HepG2 (cell line): ENCODE data around the gene CTPS2. TPM values are rescaled to one million over a fixed set of nuclear protein-coding genes. Genes with fewer than 3 reads are reported as not detected.
"Not testable (repeated sequence)": the region's sequence is repeated elsewhere in the genome, so short reads cannot be mapped to it uniquely, and the experiment has no call there.

Experiments used
- ATAC-seq: fragments of 200-7000 bp; cut with Tn5 transposase; 3 replicates; pipeline ENCODE4 v1.9.1; 2020; ENCODE audit warnings: mild to moderate bottlenecking, moderate library complexity
- BruUV-seq: library from RNA; stranded (reverse); fragments of 400-500 nt; replicated peaks from 2 replicates; lab custom pipeline; 2021; lab: Mats Ljungman, UMichigan
- CTCF ChIA-PET: fragments of 300-600 bp; formaldehyde crosslinking; extraction: SDS; loops from one replicate; lab custom pipeline; 2021; ENCODE audit warnings: low total read pairs, inconsistent platforms, low intra/inter-chr PET ratio; lab: Yijun Ruan, JAX
- POLR2A ChIA-PET: fragments of 350-600 bp; sonication (Branson Sonifier 250); formaldehyde crosslinking; loops from one replicate; lab custom pipeline; 2020; ENCODE audit warnings: antibody characterized with exemption, inconsistent platforms; lab: Yijun Ruan, JAX
- DNase-seq: peaks from one replicate; pipeline ENCODE4 v3.0.0-alpha.2; 2015; ENCODE audit warnings: low spot score
- FAIRE-seq: peaks from 3 replicates; lab custom pipeline; 2011; peaks lifted over from hg19 to GRCh38; lab: Jason Lieb, UNC
- H2AFZ ChIP-seq: one replicate; pipeline ENCODE4 v1.6.1; 2011; ENCODE audit warnings: low read length, inconsistent platforms
- H3K27ac ChIP-seq: fragments of 300-600 bp; 3 replicates; pipeline ENCODE4 v1.8.0; 2011; ENCODE audit warnings: mixed run types, mild to moderate bottlenecking, mixed read lengths, low read length, inconsistent platforms; ENCODE audit not compliant: insufficient read depth; ENCODE audit errors: extremely low read length
- H3K27me3 ChIP-seq, 2 experiments: fragments of 200-600 bp in 1 of 2; 2 replicates in 1 of 2; 3 replicates in 1 of 2; pipeline versions ENCODE4 v1.6.0 to v1.8.0; 2011; ENCODE audit warnings: low read length in 2 of 2, mild to moderate bottlenecking in 2 of 2, moderate library complexity in 2 of 2, inconsistent platforms in 1 of 2; ENCODE audit not compliant: insufficient read depth in 2 of 2, control insufficient read depth in 1 of 2
- H3K36me3 ChIP-seq, 2 experiments: fragments of 200-600 bp in 1 of 2; replicated peaks in 1 of 2; 2 replicates in 1 of 2; 3 replicates in 1 of 2; pipeline versions ENCODE4 v1.5.1 to v1.8.0; 2011; ENCODE audit warnings: low read length in 2 of 2, inconsistent platforms in 1 of 2; ENCODE audit not compliant: insufficient read depth in 2 of 2, control insufficient read depth in 1 of 2
- H3K4me1 ChIP-seq: 2 replicates; pipeline ENCODE4 v1.5.1; 2012; ENCODE audit warnings: low read length, inconsistent platforms; ENCODE audit not compliant: insufficient read depth
- H3K4me2 ChIP-seq: 2 replicates; pipeline ENCODE4 v1.6.0; 2011; ENCODE audit warnings: low read depth, low read length, inconsistent platforms
- H3K4me3 ChIP-seq, 3 experiments: fragments of 200-600 bp in 1 of 3; sonication (generic), shearing (Covaris generic) in 1 of 3; replicated peaks in 1 of 3; 2 replicates each; pipeline ENCODE4 v1.5.1; 2011 to 2016; ENCODE audit warnings: low read length in 3 of 3, inconsistent platforms in 2 of 3, low read depth in 2 of 3, mild to moderate bottlenecking in 2 of 3, control low read depth in 1 of 3, mixed read lengths in 1 of 3; ENCODE audit not compliant: insufficient read depth in 1 of 3
- H3K79me2 ChIP-seq: one replicate; pipeline ENCODE4 v1.6.1; 2011; ENCODE audit warnings: low read length, inconsistent platforms; ENCODE audit not compliant: insufficient read depth
- H3K9ac ChIP-seq: 2 replicates; pipeline ENCODE4 v1.6.0; 2011; ENCODE audit warnings: mild to moderate bottlenecking, low read depth, low read length, inconsistent platforms; ENCODE audit not compliant: insufficient read depth
- H3K9me3 ChIP-seq: 2 replicates; pipeline ENCODE4 v1.5.1; 2012; ENCODE audit warnings: mild to moderate bottlenecking, low read length
- H4K20me1 ChIP-seq: 2 replicates; pipeline ENCODE4 v1.6.0; 2011; ENCODE audit warnings: inconsistent platforms, mild to moderate bottlenecking, low read length, moderate library complexity; ENCODE audit not compliant: insufficient read depth
- FIP1L1 ChIP-seq: fragments of 200-400 bp; formaldehyde crosslinking; IDR thresholded peaks from 2 replicates; pipeline ENCODE4 v1.6.1; 2018; ENCODE audit warnings: low read depth, mild to moderate bottlenecking, low read length, moderate library complexity, borderline replicate concordance; ENCODE audit not compliant: insufficient read depth
- ZNF205 ChIP-seq: IDR thresholded peaks from 2 replicates; pipeline ENCODE4 v1.6.1; 2018; ENCODE audit warnings: missing biosample characterization, missing genetic modification reagents
- WGBS: methylation state at CpG from one replicate; pipeline ENCODE4 v1.1.6; 2017; ENCODE audit warnings: low lambda C conversion rate; 5-methylcytosine and 5-hydroxymethylcytosine counted together
- in situ Hi-C: cut with HindIII; loops from 2 replicates; pipeline ENCODE4 v1.10.0; 2017; ENCODE audit warnings: low pct_unique_long_range_greater_than_20kb; ENCODE audit not compliant: extremely low pct_ligation_motif_present
- intact Hi-C: fragments of 100-400 bp; cut with micrococcal nuclease; formaldehyde crosslinking; loops from one replicate; pipeline ENCODE4 v1.10.0; 2022; ENCODE audit not compliant: unreplicated experiment
- polyA plus RNA-seq, 8 experiments: library from polyadenylated mRNA; depleted of rRNA in 3 of 8; stranded (reverse) in 7 of 8; unstranded in 1 of 8; fragments of >200 nt; fragmentation: Illumina TruSeq in 4 of 8; extraction: Trizol in 4 of 8; gene quantifications; 2 replicates each; pipeline versions ENCODE4 v1.2.1 to v1.2.3, GENCODE V29; 2011 to 2016; ENCODE audit warnings: low read depth in 4 of 8, missing spikeins in 1 of 8, mixed read lengths in 1 of 8; ENCODE audit not compliant: insufficient read depth in 1 of 8
- total RNA-seq, 5 experiments: library from RNA; depleted of rRNA; stranded (reverse); fragments of >200 nt; fragmentation: Illumina TruSeq; extraction: Trizol; gene quantifications; 2 replicates each; pipeline ENCODE4 v1.2.3, GENCODE V29; 2016; ENCODE audit warnings: low read depth in 1 of 5
- TF ChIP-seq, protein P1 (sequence below): sonication (generic); formaldehyde crosslinking; IDR thresholded peaks from 2 replicates; pipeline ENCODE4 v1.9.0; 2021; ENCODE audit warnings: mild to moderate bottlenecking, missing genetic modification reagents

Gene CTPS2
- total and polyA plus RNA-seq, 2 of the 13 experiments (the other 11 are each of a cell fraction or from before 2014, with no cell fraction given), result 10.3 to 26.1 TPM

DNA sequence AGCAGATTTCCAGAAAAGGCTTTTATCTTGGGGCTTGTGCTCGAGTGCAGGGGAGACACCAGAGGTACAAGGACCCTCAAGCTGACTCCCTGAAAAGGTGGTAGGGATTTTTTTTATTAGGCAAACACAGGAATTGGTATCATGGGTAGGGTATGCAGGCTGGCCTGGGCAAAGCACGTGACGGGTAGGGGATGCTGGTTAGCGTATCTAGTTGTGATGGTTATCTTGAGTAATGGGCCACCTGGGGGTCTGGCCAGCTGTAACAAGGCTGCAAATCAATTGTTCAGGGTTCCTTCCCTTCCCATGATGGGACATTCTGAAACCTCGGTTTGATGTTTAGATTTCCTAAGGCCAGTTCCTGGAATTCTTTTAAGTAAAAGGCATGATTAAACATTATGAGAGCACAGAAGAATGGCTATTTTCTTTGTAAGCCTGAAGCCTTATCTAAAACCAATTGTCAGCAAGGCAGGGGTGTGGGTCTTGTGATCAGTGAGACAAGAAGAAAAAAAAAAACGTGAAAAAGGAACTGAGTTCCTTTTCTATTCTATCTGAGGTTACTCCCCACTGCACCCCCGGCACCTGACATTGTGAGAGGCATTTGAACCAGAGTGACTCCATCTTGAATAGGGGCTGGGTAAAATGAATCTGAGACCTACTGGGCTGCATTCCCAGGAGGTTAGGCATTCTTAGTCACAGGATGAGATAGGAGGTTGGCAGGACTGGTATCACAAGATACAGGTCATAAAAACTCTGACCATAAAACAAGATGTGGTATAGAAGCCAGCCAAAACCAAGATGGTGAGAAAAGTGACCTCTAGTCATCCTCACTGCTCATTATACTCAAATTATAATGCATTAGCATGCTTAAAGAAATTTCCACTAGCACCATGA is 126.7 kb downstream of the CTPS2 start (continued):
- TF ChIP-seq FIP1L1 (no peak), ZNF205 (CRISPR knock-in tag) (no peak)
- TF ChIP-seq, protein P1, sequence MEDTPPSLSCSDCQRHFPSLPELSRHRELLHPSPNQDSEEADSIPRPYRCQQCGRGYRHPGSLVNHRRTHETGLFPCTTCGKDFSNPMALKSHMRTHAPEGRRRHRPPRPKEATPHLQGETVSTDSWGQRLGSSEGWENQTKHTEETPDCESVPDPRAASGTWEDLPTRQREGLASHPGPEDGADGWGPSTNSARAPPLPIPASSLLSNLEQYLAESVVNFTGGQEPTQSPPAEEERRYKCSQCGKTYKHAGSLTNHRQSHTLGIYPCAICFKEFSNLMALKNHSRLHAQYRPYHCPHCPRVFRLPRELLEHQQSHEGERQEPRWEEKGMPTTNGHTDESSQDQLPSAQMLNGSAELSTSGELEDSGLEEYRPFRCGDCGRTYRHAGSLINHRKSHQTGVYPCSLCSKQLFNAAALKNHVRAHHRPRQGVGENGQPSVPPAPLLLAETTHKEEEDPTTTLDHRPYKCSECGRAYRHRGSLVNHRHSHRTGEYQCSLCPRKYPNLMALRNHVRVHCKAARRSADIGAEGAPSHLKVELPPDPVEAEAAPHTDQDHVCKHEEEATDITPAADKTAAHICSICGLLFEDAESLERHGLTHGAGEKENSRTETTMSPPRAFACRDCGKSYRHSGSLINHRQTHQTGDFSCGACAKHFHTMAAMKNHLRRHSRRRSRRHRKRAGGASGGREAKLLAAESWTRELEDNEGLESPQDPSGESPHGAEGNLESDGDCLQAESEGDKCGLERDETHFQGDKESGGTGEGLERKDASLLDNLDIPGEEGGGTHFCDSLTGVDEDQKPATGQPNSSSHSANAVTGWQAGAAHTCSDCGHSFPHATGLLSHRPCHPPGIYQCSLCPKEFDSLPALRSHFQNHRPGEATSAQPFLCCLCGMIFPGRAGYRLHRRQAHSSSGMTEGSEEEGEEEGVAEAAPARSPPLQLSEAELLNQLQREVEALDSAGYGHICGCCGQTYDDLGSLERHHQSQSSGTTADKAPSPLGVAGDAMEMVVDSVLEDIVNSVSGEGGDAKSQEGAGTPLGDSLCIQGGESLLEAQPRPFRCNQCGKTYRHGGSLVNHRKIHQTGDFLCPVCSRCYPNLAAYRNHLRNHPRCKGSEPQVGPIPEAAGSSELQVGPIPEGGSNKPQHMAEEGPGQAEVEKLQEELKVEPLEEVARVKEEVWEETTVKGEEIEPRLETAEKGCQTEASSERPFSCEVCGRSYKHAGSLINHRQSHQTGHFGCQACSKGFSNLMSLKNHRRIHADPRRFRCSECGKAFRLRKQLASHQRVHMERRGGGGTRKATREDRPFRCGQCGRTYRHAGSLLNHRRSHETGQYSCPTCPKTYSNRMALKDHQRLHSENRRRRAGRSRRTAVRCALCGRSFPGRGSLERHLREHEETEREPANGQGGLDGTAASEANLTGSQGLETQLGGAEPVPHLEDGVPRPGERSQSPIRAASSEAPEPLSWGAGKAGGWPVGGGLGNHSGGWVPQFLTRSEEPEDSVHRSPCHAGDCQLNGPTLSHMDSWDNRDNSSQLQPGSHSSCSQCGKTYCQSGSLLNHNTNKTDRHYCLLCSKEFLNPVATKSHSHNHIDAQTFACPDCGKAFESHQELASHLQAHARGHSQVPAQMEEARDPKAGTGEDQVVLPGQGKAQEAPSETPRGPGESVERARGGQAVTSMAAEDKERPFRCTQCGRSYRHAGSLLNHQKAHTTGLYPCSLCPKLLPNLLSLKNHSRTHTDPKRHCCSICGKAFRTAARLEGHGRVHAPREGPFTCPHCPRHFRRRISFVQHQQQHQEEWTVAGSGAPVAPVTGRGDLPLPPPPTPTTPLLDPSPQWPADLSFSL (CRISPR knock-in tag), result no peak

DNA sequence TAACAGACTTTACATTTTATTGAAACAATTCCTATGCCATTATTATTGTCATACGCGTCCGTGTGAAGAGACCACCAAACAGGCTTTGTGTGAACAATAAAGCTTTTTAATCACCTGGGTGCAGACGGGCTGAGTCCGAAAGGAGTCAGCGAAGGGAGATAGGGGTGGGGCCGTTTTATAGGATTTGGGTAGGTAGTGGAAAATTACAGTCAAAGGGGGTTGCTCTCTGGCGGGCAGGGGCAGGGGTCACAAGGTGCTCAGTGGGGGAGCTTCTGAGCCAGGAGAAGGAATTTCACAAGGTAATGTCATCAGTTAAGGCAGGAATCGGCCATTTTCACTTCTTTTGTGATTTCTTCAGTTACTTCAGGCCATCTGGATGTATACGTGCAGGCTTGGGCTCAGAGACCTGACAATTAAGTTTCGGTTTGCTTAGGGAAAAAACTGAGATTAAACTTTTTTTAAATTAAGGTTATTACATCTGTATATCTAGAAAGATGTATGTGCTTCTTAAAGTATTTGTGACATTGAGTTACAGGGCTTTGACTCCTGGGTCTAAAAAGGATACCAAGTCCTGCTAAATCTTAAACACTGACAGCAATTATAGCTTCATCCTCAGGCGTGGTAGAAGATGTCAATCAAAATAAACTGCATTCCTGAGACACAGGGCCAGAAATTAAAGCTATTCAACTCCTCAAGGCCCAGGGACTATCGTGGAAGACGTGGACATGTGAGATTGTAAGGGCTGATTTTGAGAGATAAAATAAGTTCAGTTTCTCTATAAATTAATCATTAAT is 132.3 kb downstream of the CTPS2 start:
- H3K4me1 ChIP-seq, H2AFZ ChIP-seq, DNase-seq, H4K20me1 ChIP-seq, CTCF ChIA-PET, H3K36me3 ChIP-seq, FAIRE-seq, H3K4me3 ChIP-seq, H3K79me2 ChIP-seq, ATAC-seq, H3K27ac ChIP-seq, in situ Hi-C loops, BruUV-seq, H3K4me2 ChIP-seq, H3K9ac ChIP-seq, H3K9me3 ChIP-seq, H3K27me3 ChIP-seq, intact Hi-C loops, POLR2A ChIA-PET: not testable (repeated sequence)
- WGBS, result 92% methylated on average over 14 of the region's 14 CpGs
